HepG2 (cell line): ENCODE results near the gene SDK2. TPM values are rescaled to one million over a fixed set of nuclear protein-coding genes. Genes with fewer than 3 reads are reported as not detected.

Experiments used
- ATAC-seq: fragments of 200-7000 bp; cut with Tn5 transposase; 3 replicates; pipeline ENCODE4 v1.9.1; 2020; ENCODE audit warnings: mild to moderate bottlenecking, moderate library complexity
- BruUV-seq: library from RNA; stranded (reverse); fragments of 400-500 nt; replicated peaks from 2 replicates; lab custom pipeline; 2021; lab: Mats Ljungman, UMichigan
- CTCF ChIA-PET: fragments of 300-600 bp; formaldehyde crosslinking; extraction: SDS; loops from one replicate; lab custom pipeline; 2021; ENCODE audit warnings: low total read pairs, inconsistent platforms, low intra/inter-chr PET ratio; lab: Yijun Ruan, JAX
- POLR2A ChIA-PET: fragments of 350-600 bp; sonication (Branson Sonifier 250); formaldehyde crosslinking; loops from one replicate; lab custom pipeline; 2020; ENCODE audit warnings: antibody characterized with exemption, inconsistent platforms; lab: Yijun Ruan, JAX
- DNase-seq: peaks from one replicate; pipeline ENCODE4 v3.0.0-alpha.2; 2015; ENCODE audit warnings: low spot score
- FAIRE-seq: peaks from 3 replicates; lab custom pipeline; 2011; peaks lifted over from hg19 to GRCh38; lab: Jason Lieb, UNC
- H2AFZ ChIP-seq: one replicate; pipeline ENCODE4 v1.6.1; 2011; ENCODE audit warnings: low read length, inconsistent platforms
- H3K27ac ChIP-seq: fragments of 300-600 bp; 3 replicates; pipeline ENCODE4 v1.8.0; 2011; ENCODE audit warnings: mixed run types, mild to moderate bottlenecking, mixed read lengths, low read length, inconsistent platforms; ENCODE audit not compliant: insufficient read depth; ENCODE audit errors: extremely low read length
- H3K27me3 ChIP-seq, 2 experiments: fragments of 200-600 bp in 1 of 2; 2 replicates in 1 of 2; 3 replicates in 1 of 2; pipeline versions ENCODE4 v1.6.0 to v1.8.0; 2011; ENCODE audit warnings: low read length in 2 of 2, mild to moderate bottlenecking in 2 of 2, moderate library complexity in 2 of 2, inconsistent platforms in 1 of 2; ENCODE audit not compliant: insufficient read depth in 2 of 2, control insufficient read depth in 1 of 2
- H3K36me3 ChIP-seq, 2 experiments: fragments of 200-600 bp in 1 of 2; replicated peaks in 1 of 2; 2 replicates in 1 of 2; 3 replicates in 1 of 2; pipeline versions ENCODE4 v1.5.1 to v1.8.0; 2011; ENCODE audit warnings: low read length in 2 of 2, inconsistent platforms in 1 of 2; ENCODE audit not compliant: insufficient read depth in 2 of 2, control insufficient read depth in 1 of 2
- H3K4me1 ChIP-seq: 2 replicates; pipeline ENCODE4 v1.5.1; 2012; ENCODE audit warnings: low read length, inconsistent platforms; ENCODE audit not compliant: insufficient read depth
- H3K4me2 ChIP-seq: 2 replicates; pipeline ENCODE4 v1.6.0; 2011; ENCODE audit warnings: low read depth, low read length, inconsistent platforms
- H3K4me3 ChIP-seq, 3 experiments: fragments of 200-600 bp in 1 of 3; sonication (generic), shearing (Covaris generic) in 1 of 3; replicated peaks in 1 of 3; 2 replicates each; pipeline ENCODE4 v1.5.1; 2011 to 2016; ENCODE audit warnings: low read length in 3 of 3, inconsistent platforms in 2 of 3, low read depth in 2 of 3, mild to moderate bottlenecking in 2 of 3, control low read depth in 1 of 3, mixed read lengths in 1 of 3; ENCODE audit not compliant: insufficient read depth in 1 of 3
- H3K79me2 ChIP-seq: one replicate; pipeline ENCODE4 v1.6.1; 2011; ENCODE audit warnings: low read length, inconsistent platforms; ENCODE audit not compliant: insufficient read depth
- H3K9ac ChIP-seq: 2 replicates; pipeline ENCODE4 v1.6.0; 2011; ENCODE audit warnings: mild to moderate bottlenecking, low read depth, low read length, inconsistent platforms; ENCODE audit not compliant: insufficient read depth
- H3K9me3 ChIP-seq: 2 replicates; pipeline ENCODE4 v1.5.1; 2012; ENCODE audit warnings: mild to moderate bottlenecking, low read length
- H4K20me1 ChIP-seq: 2 replicates; pipeline ENCODE4 v1.6.0; 2011; ENCODE audit warnings: inconsistent platforms, mild to moderate bottlenecking, low read length, moderate library complexity; ENCODE audit not compliant: insufficient read depth
- CBX5 ChIP-seq: sonication (generic); formaldehyde crosslinking; IDR thresholded peaks from 2 replicates; pipeline ENCODE4 v1.4.0; 2020; ENCODE audit warnings: missing genetic modification reagents, borderline replicate concordance
- KDM3A ChIP-seq: IDR thresholded peaks from 2 replicates; pipeline ENCODE4 v1.6.1; 2018; ENCODE audit warnings: low read depth, missing compliant biosample characterization
- NFKBIZ ChIP-seq: IDR thresholded peaks from 2 replicates; pipeline ENCODE4 v1.6.1; 2018; ENCODE audit warnings: missing genetic modification reagents, missing compliant biosample characterization
- REXO4 ChIP-seq: sonication (generic); formaldehyde crosslinking; IDR thresholded peaks from 2 replicates; pipeline ENCODE4 v1.8.0; 2022; ENCODE audit warnings: missing genetic modification reagents, mild to moderate bottlenecking, borderline replicate concordance
- ZBTB33 ChIP-seq: sonication (generic); formaldehyde crosslinking; IDR thresholded peaks from 2 replicates; pipeline ENCODE4 v1.4.0; 2020; ENCODE audit warnings: missing genetic modification reagents
- ZNF205 ChIP-seq: IDR thresholded peaks from 2 replicates; pipeline ENCODE4 v1.6.1; 2018; ENCODE audit warnings: missing biosample characterization, missing genetic modification reagents
- ZNF629 ChIP-seq: sonication (generic); formaldehyde crosslinking; conservative IDR thresholded peaks from 2 replicates; pipeline ENCODE4 v1.5.0; 2020; ENCODE audit warnings: missing genetic modification reagents
- ZNF878 ChIP-seq: sonication (generic); formaldehyde crosslinking; IDR thresholded peaks from 2 replicates; pipeline ENCODE4 v1.8.1; 2023; ENCODE audit warnings: mild to moderate bottlenecking, missing genetic modification reagents, moderate library complexity
- WGBS: methylation state at CpG from one replicate; pipeline ENCODE4 v1.1.6; 2017; ENCODE audit warnings: low lambda C conversion rate; 5-methylcytosine and 5-hydroxymethylcytosine counted together
- in situ Hi-C: cut with HindIII; loops from 2 replicates; pipeline ENCODE4 v1.10.0; 2017; ENCODE audit warnings: low pct_unique_long_range_greater_than_20kb; ENCODE audit not compliant: extremely low pct_ligation_motif_present
- intact Hi-C: fragments of 100-400 bp; cut with micrococcal nuclease; formaldehyde crosslinking; loops from one replicate; pipeline ENCODE4 v1.10.0; 2022; ENCODE audit not compliant: unreplicated experiment
- polyA plus RNA-seq, 8 experiments: library from polyadenylated mRNA; depleted of rRNA in 3 of 8; stranded (reverse) in 7 of 8; unstranded in 1 of 8; fragments of >200 nt; fragmentation: Illumina TruSeq in 4 of 8; extraction: Trizol in 4 of 8; gene quantifications; 2 replicates each; pipeline versions ENCODE4 v1.2.1 to v1.2.3, GENCODE V29; 2011 to 2016; ENCODE audit warnings: low read depth in 4 of 8, missing spikeins in 1 of 8, mixed read lengths in 1 of 8; ENCODE audit not compliant: insufficient read depth in 1 of 8
- total RNA-seq, 5 experiments: library from RNA; depleted of rRNA; stranded (reverse); fragments of >200 nt; fragmentation: Illumina TruSeq; extraction: Trizol; gene quantifications; 2 replicates each; pipeline ENCODE4 v1.2.3, GENCODE V29; 2016; ENCODE audit warnings: low read depth in 1 of 5
- TF ChIP-seq, protein P1 (sequence below): sonication (generic); formaldehyde crosslinking; IDR thresholded peaks from 2 replicates; pipeline ENCODE4 v1.9.0; 2021; ENCODE audit warnings: missing genetic modification reagents, borderline replicate concordance

The SDK2 gene
- total and polyA plus RNA-seq, 2 of the 13 experiments (the other 11 are each of a cell fraction or from before 2014, with no cell fraction given), result not detected

- Histone ChIP-seq H4K20me1 (no peaks in the 10 kb centered on the region), H3K79me2 (no peaks in the 10 kb centered on the region), H3K4me1 (no peaks in the 10 kb centered on the region), H3K4me3 (no peak overlapping the region), H3K36me3 (no peaks in the 10 kb centered on the region), H3K4me2 (no peak overlapping the region), H2AFZ (no peak overlapping the region), H3K9me3 (no peaks in the 10 kb centered on the region), H3K27me3 (peaks cover 4 to 49% of the 10 kb centered on the region in 2 experiments), H3K9ac (no peak overlapping the region), H3K27ac (no peak overlapping the region)
- intact Hi-C loops (no loop called here), in situ Hi-C loops (no loop called here)
- ATAC-seq (no peak), DNase-seq (no peak), FAIRE-seq (no peak)
- CTCF ChIA-PET, result no interaction called here
- TF ChIP-seq, protein P1, sequence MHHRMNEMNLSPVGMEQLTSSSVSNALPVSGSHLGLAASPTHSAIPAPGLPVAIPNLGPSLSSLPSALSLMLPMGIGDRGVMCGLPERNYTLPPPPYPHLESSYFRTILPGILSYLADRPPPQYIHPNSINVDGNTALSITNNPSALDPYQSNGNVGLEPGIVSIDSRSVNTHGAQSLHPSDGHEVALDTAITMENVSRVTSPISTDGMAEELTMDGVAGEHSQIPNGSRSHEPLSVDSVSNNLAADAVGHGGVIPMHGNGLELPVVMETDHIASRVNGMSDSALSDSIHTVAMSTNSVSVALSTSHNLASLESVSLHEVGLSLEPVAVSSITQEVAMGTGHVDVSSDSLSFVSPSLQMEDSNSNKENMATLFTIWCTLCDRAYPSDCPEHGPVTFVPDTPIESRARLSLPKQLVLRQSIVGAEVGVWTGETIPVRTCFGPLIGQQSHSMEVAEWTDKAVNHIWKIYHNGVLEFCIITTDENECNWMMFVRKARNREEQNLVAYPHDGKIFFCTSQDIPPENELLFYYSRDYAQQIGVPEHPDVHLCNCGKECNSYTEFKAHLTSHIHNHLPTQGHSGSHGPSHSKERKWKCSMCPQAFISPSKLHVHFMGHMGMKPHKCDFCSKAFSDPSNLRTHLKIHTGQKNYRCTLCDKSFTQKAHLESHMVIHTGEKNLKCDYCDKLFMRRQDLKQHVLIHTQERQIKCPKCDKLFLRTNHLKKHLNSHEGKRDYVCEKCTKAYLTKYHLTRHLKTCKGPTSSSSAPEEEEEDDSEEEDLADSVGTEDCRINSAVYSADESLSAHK (CRISPR knock-in tag), result no peak
- TF ChIP-seq KDM3A (CRISPR knock-in tag) (no peak), NFKBIZ (CRISPR knock-in tag) (no peak), ZNF629 (no peak), ZNF878 (CRISPR knock-in tag) (no peak), REXO4 (CRISPR knock-in tag) (no peak), CBX5 (CRISPR knock-in tag) (no peak), ZBTB33 (no peak), ZNF205 (CRISPR knock-in tag) (no peak)
- 20% methylated on average over 16 of the region's 19 CpGs for WGBS
- POLR2A ChIA-PET, result no interaction called here
- no TSS peak for BruUV-seq
These were observed 136.0 kb downstream of the SDK2 start for GRCh38 chr17:73508057-73508930.
